ENCODE results near the gene FARS2. TPM values are rescaled to one million over a fixed set of nuclear protein-coding genes. Genes with fewer than 3 reads are reported as not detected.

FARS2 gene
- total and polyA plus RNA-seq, 8 donors: 15.1 to 20.3 (median 17.9) TPM

DNA sequence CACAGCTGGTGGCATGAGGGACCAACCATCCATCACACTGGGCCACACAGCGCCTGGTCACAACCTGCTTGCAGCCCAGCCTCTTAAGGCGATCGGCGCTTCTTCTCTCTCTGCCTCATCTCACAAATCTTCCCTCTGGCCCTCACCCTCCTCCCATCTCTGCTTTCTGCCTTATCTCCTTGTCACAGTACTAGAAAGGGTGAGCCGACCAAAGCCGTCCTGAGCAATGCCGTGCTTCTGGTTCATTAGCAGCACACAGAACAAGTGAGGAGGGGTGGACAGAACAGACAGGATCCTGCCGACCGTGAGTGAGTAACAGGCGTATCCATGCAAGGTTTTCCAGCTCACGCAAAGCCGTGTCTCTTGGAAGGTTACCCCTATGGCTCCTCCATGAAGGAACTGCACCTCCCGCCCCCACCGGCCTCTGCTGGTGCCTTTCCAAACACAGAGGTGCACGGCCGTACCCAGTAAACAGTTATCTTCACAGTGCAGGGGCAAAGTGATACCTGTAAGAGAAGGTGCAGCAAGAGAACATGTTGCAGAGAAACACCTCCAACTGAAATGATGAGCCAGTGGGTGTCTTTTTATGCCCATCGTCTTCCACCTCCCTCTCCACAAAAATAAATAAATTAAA is 331.7 kb downstream of the FARS2 start:
- Histone ChIP-seq H3K27ac (no peak overlapping the region), H3K9me3 (no peaks in the 10 kb centered on the region), H3K36me3 (no peaks in the 10 kb centered on the region), H3K4me3 (no peak overlapping the region), H3K4me1 (no peaks in the 10 kb centered on the region), H3K27me3 (no peaks in the 10 kb centered on the region)
- intact Hi-C loops (cut with DNase I): no loop called here
- ATAC-seq (no peak), DNase-seq (no peak)
- TF ChIP-seq, protein P1, sequence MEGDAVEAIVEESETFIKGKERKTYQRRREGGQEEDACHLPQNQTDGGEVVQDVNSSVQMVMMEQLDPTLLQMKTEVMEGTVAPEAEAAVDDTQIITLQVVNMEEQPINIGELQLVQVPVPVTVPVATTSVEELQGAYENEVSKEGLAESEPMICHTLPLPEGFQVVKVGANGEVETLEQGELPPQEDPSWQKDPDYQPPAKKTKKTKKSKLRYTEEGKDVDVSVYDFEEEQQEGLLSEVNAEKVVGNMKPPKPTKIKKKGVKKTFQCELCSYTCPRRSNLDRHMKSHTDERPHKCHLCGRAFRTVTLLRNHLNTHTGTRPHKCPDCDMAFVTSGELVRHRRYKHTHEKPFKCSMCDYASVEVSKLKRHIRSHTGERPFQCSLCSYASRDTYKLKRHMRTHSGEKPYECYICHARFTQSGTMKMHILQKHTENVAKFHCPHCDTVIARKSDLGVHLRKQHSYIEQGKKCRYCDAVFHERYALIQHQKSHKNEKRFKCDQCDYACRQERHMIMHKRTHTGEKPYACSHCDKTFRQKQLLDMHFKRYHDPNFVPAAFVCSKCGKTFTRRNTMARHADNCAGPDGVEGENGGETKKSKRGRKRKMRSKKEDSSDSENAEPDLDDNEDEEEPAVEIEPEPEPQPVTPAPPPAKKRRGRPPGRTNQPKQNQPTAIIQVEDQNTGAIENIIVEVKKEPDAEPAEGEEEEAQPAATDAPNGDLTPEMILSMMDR (IDR thresholded peaks at IDR 0.05): no peak

DNA sequence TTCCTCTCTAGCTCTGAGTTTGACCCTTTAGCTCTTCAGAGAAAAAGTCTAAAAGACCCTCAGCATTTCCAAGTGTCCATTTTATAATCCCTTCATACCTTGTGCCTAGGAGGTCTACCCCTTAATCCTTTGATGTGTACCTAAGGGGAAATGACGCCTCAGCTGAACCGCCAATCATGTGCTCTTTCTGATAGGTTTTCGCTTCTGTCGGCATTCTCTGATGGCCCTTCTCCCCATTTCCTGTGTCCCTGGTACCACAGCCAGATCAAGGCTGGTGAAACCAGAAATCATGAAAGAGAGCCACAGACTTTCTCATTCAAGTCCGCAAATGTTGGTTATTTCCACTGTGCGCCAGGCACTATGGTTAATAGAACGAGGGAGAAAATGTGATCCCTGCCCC is 333.9 kb downstream of the FARS2 start:
- H3K36me3 ChIP-seq: no peaks in the 10 kb centered on the region
- no peak for ATAC-seq
- TF ChIP-seq, protein P1 (IDR thresholded peaks at IDR 0.05): no peak
- no peak overlapping the region for H3K27ac ChIP-seq
- H3K4me3 ChIP-seq: no peak overlapping the region
- DNase-seq: no peak
- H3K4me1 ChIP-seq: no peaks in the 10 kb centered on the region
- no peaks in the 10 kb centered on the region for H3K27me3 ChIP-seq
- intact Hi-C loops (cut with DNase I): no loop called here
- no peaks in the 10 kb centered on the region for H3K9me3 ChIP-seq

DNA sequence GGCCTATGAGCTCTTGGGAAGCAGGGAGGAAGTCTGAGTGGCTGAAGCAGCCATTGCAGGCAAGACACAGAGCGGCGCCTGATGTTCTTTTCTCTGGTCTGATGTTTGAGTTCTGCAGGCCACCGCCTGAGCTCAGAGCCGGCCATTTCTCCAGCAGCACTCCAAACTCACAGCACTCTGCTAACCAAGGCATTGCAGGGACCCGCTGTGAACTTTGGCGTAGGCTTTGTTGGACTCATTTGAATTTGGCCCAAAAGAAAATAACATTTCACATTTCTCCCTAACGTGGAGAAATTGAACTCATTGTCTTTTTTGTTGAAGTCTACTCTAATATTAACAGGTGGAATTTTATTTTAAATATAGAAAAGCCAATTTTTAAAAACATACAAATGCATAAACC is 336.1 kb downstream of the FARS2 start:
- ATAC-seq: no peak

DNA sequence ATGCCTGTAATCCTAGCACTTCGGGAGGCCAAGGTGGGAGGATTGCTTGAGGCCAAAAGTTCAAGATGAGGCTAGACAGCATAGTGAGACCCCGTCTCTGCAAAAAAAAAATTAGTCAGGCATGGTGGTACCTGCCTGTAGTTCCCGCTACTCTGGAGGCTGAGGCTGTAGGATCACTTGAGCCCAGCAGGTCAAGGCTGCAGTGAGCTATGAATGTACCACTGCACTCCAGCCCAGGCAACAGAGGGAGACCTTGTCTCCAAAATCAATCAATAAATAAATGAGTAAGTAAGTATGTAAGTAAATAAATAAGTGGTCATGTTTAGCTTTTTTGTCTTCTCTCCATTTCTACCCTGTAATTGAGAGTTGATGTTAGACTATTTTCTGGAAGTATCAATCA is 336.8 kb downstream of the FARS2 start:
- Histone ChIP-seq H3K4me1 (no peaks in the 10 kb centered on the region), H3K9me3 (no peaks in the 10 kb centered on the region), H3K36me3 (no peaks in the 10 kb centered on the region), H3K27ac (no peak overlapping the region), H3K27me3 (no peaks in the 10 kb centered on the region), H3K4me3 (no peak overlapping the region)
- TF ChIP-seq, protein P1 (IDR thresholded peaks at IDR 0.05): no peak
- intact Hi-C loops (cut with DNase I): no loop called here
- ATAC-seq (no peak), DNase-seq (no peak)

More for the DNA sequence above, 336.1 kb downstream of the FARS2 start:
- no peak overlapping the region for H3K27ac ChIP-seq
- DNase-seq: no peak
- no peaks in the 10 kb centered on the region for H3K36me3 ChIP-seq
- no peaks in the 10 kb centered on the region for H3K4me1 ChIP-seq
- H3K9me3 ChIP-seq: no peaks in the 10 kb centered on the region
- no peaks in the 10 kb centered on the region for H3K27me3 ChIP-seq
- intact Hi-C loops (cut with DNase I): no loop called here
- H3K4me3 ChIP-seq: no peak overlapping the region
- TF ChIP-seq, protein P1 (IDR thresholded peaks at IDR 0.05): no peak

DNA sequence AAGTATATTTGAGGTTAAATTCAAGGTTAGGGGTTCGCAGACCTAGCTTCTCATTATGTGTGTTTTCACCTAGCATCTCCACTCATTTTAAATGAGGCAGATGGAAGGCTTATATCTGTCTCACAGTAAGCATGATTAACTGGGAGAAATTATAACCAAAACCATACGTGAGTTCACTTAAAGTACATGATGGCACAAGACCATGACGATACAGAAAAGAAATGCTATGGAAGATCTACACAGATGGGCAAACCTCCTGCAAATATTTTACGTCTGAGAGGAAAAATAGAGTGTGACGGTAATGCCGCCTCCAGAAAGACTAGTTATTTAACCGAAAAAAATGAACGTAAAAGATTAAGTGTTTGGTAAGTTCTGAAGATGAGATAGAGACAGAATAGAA is 337.8 kb downstream of the FARS2 start:
- DNase-seq (no peak), ATAC-seq (no peak)
- Histone ChIP-seq H3K27ac (no peak overlapping the region), H3K9me3 (no peaks in the 10 kb centered on the region), H3K36me3 (no peaks in the 10 kb centered on the region), H3K27me3 (no peaks in the 10 kb centered on the region), H3K4me1 (no peaks in the 10 kb centered on the region), H3K4me3 (no peak overlapping the region)
- intact Hi-C loops (cut with DNase I): no loop called here
- TF ChIP-seq, protein P1 (IDR thresholded peaks at IDR 0.05): no peak
